PC-3 (cell line): Measurements from ENCODE around the gene RFLNA. TPM values are rescaled to one million over a fixed set of nuclear protein-coding genes. Genes with fewer than 3 reads are reported as not detected.
A peak's percentile ranks its signal among the peaks of the same experiment; 100 is the strongest.

Source experiments
- ATAC-seq: fragments of 200-7000 bp; cut with Tn5 transposase; 2 replicates; pipeline ENCODE4 v1.9.1; 2020; ENCODE audit warnings: mild to moderate bottlenecking, moderate library complexity
- BruUV-seq: library from RNA; stranded (reverse); fragments of 400-500 nt; replicated peaks from 2 replicates; lab custom pipeline; 2021; lab: Mats Ljungman, UMichigan
- CTCF ChIA-PET: fragments of 300-600 bp; sonication (Branson Sonifier 250); formaldehyde crosslinking; loops from one replicate; lab custom pipeline; 2022; ENCODE audit warnings: antibody characterized with exemption; lab: Charles Lee
- POLR2A ChIA-PET: fragments of 300-600 bp; sonication (Branson Sonifier 250); formaldehyde crosslinking; loops from one replicate; lab custom pipeline; 2022; ENCODE audit warnings: antibody characterized with exemption; ENCODE audit not compliant: unreplicated experiment; lab: Charles Lee
- DNase-seq: peaks from one replicate; pipeline ENCODE4 v3.0.0-alpha.2; 2015
- H2AFZ ChIP-seq: fragments of 300-600 bp; sonication (generic); 2 replicates; pipeline ENCODE4 v1.6.0; 2016; ENCODE audit warnings: antibody characterized with exemption, low read length
- H3F3A ChIP-seq: fragments of 300-600 bp; sonication (generic); one replicate; pipeline ENCODE4 v1.6.0; 2017; ENCODE audit warnings: antibody characterized with exemption, low read length, control low read depth, mild to moderate bottlenecking; ENCODE audit not compliant: unreplicated experiment
- H3K27ac ChIP-seq: fragments of 300-600 bp; sonication (generic); 2 replicates; pipeline ENCODE4 v1.5.1; 2016; ENCODE audit warnings: mild to moderate bottlenecking, low read length
- H3K27me3 ChIP-seq: fragments of 300-600 bp; sonication (generic); 2 replicates; pipeline ENCODE4 v1.6.1; 2016; ENCODE audit warnings: low read length, mixed read lengths
- H3K36me3 ChIP-seq: fragments of 300-600 bp; sonication (generic); 2 replicates; pipeline ENCODE4 v1.6.1; 2016; ENCODE audit warnings: low read depth, mixed run types, low read length, mixed read lengths
- H3K4me1 ChIP-seq: fragments of 300-600 bp; sonication (generic); 2 replicates; pipeline ENCODE4 v1.5.1; 2016; ENCODE audit warnings: low read length; ENCODE audit not compliant: insufficient read depth
- H3K4me2 ChIP-seq: fragments of 300-600 bp; sonication (generic); 2 replicates; pipeline ENCODE4 v1.6.0; 2016; ENCODE audit warnings: low read length
- H3K4me3 ChIP-seq: fragments of 300-600 bp; sonication (generic); 2 replicates; pipeline ENCODE4 v1.5.1; 2016; ENCODE audit warnings: mild to moderate bottlenecking, low read length, mixed read lengths
- H3K79me2 ChIP-seq: fragments of 300-600 bp; sonication (generic); 2 replicates; pipeline ENCODE4 v1.6.1; 2017; ENCODE audit warnings: low read length, mixed read lengths
- H3K9ac ChIP-seq: fragments of 300-600 bp; sonication (generic); 2 replicates; pipeline ENCODE4 v1.6.0; 2016; ENCODE audit warnings: mild to moderate bottlenecking, low read length
- H3K9me2 ChIP-seq: fragments of 300-600 bp; sonication (generic); replicated peaks from 2 replicates; pipeline ENCODE4 v1.6.1; 2016; ENCODE audit warnings: mixed run types, low read length, mixed read lengths
- H3K9me3 ChIP-seq: fragments of 300-600 bp; sonication (generic); 2 replicates; pipeline ENCODE4 v1.6.1; 2016; ENCODE audit warnings: low read length, mixed read lengths
- H4K20me1 ChIP-seq: fragments of 300-600 bp; sonication (generic); 2 replicates; pipeline ENCODE4 v1.6.1; 2016; ENCODE audit warnings: low read length, mixed read lengths
- EZH2 ChIP-seq: fragments of 300-600 bp; sonication (generic); IDR thresholded peaks from one replicate; pipeline ENCODE4 v1.6.1; 2017; ENCODE audit warnings: antibody characterized with exemption, mild to moderate bottlenecking, low read length; ENCODE audit not compliant: unreplicated experiment
- EZH2phosphoT487 ChIP-seq: fragments of 300-600 bp; sonication (generic); IDR thresholded peaks from 2 replicates; pipeline ENCODE4 v1.6.1; 2018; ENCODE audit warnings: mild to moderate bottlenecking, antibody characterized with exemption, low read length, borderline replicate concordance
- intact Hi-C: fragments of 100-400 bp; cut with micrococcal nuclease; formaldehyde crosslinking; loops from 2 replicates; pipeline ENCODE4 v1.9.0; 2023
- total RNA-seq: library from RNA; depleted of rRNA; stranded (reverse); fragments of >200 nt; gene quantifications from 2 replicates; pipeline ENCODE4 v1.2.3, GENCODE V29; 2014
- TF ChIP-seq, protein P1 (sequence below): fragments of 300-600 bp; sonication (generic); conservative IDR thresholded peaks from 2 replicates; pipeline ENCODE4 v1.5.1; 2017; ENCODE audit warnings: antibody characterized with exemption, low read depth, mild to moderate bottlenecking, low read length

The RFLNA gene
- total RNA-seq, 1 experiment from 2014 or later = not detected

DNA sequence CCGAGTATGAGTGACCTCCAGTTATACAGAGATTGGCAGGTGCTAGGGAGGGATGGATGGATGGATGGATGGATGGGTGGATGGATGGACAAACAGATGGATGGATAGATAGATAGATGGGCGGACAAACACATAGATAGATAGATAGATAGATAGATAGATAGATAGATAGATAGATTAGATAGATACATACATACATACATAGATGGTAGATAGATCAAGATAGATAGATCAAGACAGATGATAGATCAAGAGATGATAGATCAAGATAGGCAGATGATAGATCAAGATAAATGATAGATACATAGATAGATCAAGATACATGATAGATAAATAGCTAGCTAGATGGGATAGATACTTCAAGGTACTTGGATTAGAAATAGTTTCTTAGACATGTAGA is 18.6 kb upstream of the RFLNA start:
- DNase-seq (no peak), ATAC-seq (no peak)
- Histone ChIP-seq H3K4me1 (no peaks in the 10 kb centered on the region), H3K36me3 (no peaks in the 10 kb centered on the region), H4K20me1 (no peaks in the 10 kb centered on the region), H3K9ac (no peak overlapping the region), H2AFZ (no peak overlapping the region), H3K4me3 (no peak overlapping the region), H3K9me3 (no peaks in the 10 kb centered on the region), H3K79me2 (no peaks in the 10 kb centered on the region), H3K27ac (no peak overlapping the region), H3K9me2 (no peaks in the 10 kb centered on the region), H3K27me3 (peaks cover 83% of the 10 kb centered on the region), H3F3A (no peaks in the 10 kb centered on the region), H3K4me2 (no peak overlapping the region)
- ChIA-PET POLR2A (no interaction called here), CTCF (no interaction called here)
- BruUV-seq = no TSS peak
- intact Hi-C loops = no loop called here
- TF ChIP-seq, protein P1, sequence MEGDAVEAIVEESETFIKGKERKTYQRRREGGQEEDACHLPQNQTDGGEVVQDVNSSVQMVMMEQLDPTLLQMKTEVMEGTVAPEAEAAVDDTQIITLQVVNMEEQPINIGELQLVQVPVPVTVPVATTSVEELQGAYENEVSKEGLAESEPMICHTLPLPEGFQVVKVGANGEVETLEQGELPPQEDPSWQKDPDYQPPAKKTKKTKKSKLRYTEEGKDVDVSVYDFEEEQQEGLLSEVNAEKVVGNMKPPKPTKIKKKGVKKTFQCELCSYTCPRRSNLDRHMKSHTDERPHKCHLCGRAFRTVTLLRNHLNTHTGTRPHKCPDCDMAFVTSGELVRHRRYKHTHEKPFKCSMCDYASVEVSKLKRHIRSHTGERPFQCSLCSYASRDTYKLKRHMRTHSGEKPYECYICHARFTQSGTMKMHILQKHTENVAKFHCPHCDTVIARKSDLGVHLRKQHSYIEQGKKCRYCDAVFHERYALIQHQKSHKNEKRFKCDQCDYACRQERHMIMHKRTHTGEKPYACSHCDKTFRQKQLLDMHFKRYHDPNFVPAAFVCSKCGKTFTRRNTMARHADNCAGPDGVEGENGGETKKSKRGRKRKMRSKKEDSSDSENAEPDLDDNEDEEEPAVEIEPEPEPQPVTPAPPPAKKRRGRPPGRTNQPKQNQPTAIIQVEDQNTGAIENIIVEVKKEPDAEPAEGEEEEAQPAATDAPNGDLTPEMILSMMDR = no peak
- TF ChIP-seq EZH2phosphoT487 (no peak), EZH2 (no peak)

DNA sequence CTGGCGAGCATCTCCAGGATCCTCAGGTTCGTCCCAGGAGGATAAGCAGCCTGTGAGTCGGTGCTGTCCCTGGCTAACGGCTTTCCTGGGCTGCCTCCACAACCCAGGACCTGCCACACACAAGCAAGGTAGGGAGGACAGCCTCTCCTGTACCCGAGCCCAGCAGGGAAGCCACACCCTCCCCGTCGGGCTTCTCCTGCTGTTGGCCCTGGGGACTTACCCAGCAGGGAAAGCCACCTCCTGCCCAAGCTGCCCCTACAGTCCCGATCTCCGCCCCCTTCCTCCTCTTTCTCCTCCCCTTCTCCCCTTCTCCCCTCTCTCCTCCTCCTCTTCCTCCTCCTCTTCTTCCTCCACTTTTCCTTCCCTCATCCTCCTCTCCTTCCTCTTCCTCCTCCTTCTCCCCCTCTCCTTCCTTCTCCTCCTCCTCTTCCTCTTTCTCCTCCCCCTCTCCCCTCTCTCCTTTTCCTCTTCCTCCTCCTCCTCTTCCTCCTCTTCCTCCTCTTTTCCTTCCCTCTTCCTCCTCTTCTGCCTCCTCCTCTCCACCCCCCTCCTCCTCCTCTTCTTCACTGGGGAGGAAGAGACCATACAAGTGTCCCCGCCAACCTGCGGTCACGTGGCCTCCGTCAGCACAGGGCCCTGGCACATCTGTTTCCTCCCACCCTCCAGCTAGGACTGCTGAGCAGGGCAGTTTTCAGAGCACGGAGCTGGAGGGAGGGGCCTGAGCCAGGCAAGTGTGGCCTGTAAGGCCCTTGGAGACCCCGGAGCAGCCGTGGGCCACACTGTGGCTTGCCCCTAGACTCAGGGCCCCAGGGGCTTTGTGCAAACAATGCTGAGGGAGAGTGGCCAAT is 17.3 kb upstream of the RFLNA start:
- H3F3A ChIP-seq = no peaks in the 10 kb centered on the region
- TF ChIP-seq, protein P1 = no peak
- TF ChIP-seq EZH2phosphoT487 = no peak
- TF ChIP-seq EZH2 = no peak
- H3K4me3 ChIP-seq = no peak overlapping the region
- H3K9ac ChIP-seq = no peak overlapping the region
- ATAC-seq (no peak; the same call in 1 of the 2 replicates), DNase-seq (no peak)
- no peak overlapping the region for H3K4me2 ChIP-seq
- H3K9me3 ChIP-seq = no peaks in the 10 kb centered on the region
- no TSS peak for BruUV-seq
- no peak overlapping the region for H2AFZ ChIP-seq
- H3K4me1 ChIP-seq = no peaks in the 10 kb centered on the region
- intact Hi-C loops = no loop called here
- ChIA-PET CTCF (no interaction called here), POLR2A (interaction anchor here (0.6 kb wide), 1 partner anchor 304 kb away, joined by 4 read pairs; no protein-coding TSS in a partner anchor)
- peaks cover 85% of the 10 kb centered on the region for H3K27me3 ChIP-seq
- no peaks in the 10 kb centered on the region for H3K79me2 ChIP-seq
- H4K20me1 ChIP-seq = no peaks in the 10 kb centered on the region
- H3K9me2 ChIP-seq = no peaks in the 10 kb centered on the region
- no peaks in the 10 kb centered on the region for H3K36me3 ChIP-seq
- no peak overlapping the region for H3K27ac ChIP-seq

DNA sequence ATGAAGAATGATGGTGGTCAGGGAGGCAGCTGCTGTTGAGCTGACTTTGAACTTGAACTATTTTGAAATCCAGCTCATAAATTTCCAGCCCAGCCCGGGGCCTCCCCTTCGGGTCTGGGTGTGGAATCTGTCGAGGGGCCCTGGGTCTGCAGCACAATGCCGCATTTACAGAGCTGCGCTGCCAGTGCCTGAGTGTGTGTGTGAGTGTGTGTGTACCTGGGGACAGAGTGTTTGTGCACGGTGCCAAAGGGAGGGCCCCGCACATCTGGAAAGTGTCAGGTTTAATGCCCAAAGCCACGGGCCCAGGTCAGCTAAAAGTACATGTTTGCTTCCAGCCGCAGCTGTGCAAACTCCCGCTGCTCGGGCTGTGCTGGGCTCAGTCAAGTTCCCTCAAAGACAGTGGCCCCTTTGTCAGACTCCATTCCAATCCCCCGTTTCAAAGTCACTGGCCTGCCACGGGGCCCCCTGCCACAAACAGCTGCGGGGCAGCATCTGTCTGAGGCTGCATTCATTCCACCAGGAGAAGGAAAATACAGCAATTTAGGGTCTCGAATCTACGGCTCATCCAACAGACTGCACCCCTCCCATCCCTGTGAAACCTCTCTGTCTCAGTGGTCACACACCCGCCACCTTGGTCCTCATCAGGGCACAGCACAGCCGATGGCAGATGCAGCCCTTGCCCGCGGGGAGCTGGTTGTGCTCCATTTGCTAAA is 16.3 kb upstream of the RFLNA start:
- ATAC-seq (peak; percentile 40), DNase-seq (no peak)
- Histone ChIP-seq H3K9ac (no peak overlapping the region), H3K9me3 (no peaks in the 10 kb centered on the region), H3K27me3 (peaks cover 94% of the 10 kb centered on the region), H2AFZ (no peak overlapping the region), H3K79me2 (no peaks in the 10 kb centered on the region), H3K27ac (no peak overlapping the region), H3K4me1 (no peaks in the 10 kb centered on the region), H3K9me2 (no peaks in the 10 kb centered on the region), H3F3A (no peaks in the 10 kb centered on the region), H3K4me2 (no peak overlapping the region), H3K4me3 (no peak overlapping the region), H3K36me3 (no peaks in the 10 kb centered on the region), H4K20me1 (no peaks in the 10 kb centered on the region)
- POLR2A ChIA-PET = no interaction called here
- CTCF ChIA-PET = no interaction called here
- no peak for TF ChIP-seq EZH2
- peak; percentile 53; the same call in 1 of the 2 replicates for TF ChIP-seq EZH2phosphoT487
- TF ChIP-seq, protein P1 = no peak
- intact Hi-C loops = no loop called here
- BruUV-seq = no TSS peak
